ENCODE measurements around the gene TNXB.

DNA sequence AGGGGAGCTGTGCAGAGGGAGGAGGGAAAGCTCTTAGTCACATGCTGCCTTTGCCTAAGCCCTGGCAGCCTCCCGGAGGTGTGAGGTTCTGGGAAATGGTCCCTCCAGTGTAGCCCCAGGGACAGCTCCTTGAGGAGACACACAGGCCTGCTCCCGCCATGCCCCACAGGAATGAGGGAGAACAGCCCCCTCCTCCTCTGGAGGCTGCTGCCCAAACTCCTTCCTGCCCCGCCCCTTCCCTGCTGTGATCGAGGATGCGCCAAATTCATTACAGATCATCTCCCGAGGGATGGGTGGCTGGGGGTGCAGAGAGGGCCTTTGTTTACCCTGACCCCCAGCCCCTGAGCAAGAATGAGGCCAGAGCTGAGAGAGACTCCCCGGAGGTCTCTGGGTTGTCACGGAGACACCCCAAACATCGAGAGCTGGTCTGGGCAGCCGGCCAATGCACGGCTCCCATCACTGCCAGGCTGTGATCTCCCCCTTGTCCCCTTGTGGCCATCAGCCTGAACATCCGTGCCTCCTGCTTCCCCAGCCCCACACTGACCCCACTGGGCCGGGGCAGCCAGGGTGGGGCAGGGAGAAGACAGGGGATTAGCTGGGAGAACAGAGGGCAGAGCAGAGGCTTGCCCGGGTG lies 62.6 kb downstream of the TNXB start:
- TF ChIP-seq EZH2 (IDR thresholded peaks at IDR 0.05; ENCODE audit: low read length, missing control alignments) (no peak), CTCF (conservative IDR thresholded peaks at IDR 0.05 in 1 of 2, IDR thresholded peaks at IDR 0.05 in 1 of 2; ENCODE audit: low read depth in 1 of 2, low read length in 2 of 2) (no peak)
